HG03342 (cell line): ENCODE data around the gene GARNL3.

Experiments used
- ATAC-seq: cut with Tn5 transposase; IDR thresholded peaks from one replicate; pipeline ENCODE4 v1.9.1; 2021; ENCODE audit warnings: mild to moderate bottlenecking, moderate library complexity; ENCODE audit not compliant: unreplicated experiment

GARNL3 gene

GRCh38 chr9:127347831-127348776 is 83.5 kb downstream of the GARNL3 start:
- ATAC-seq, result no peak

- ATAC-seq, result no peak
These were observed 85.0 kb downstream of the GARNL3 start for GRCh38 chr9:127349483-127350113.

GRCh38 chr9:127351182-127352166 is 86.9 kb downstream of the GARNL3 start:
- no peak for ATAC-seq

GRCh38 chr9:127353882-127354281 is 89.3 kb downstream of the GARNL3 start:
- ATAC-seq, result no peak

GRCh38 chr9:127356906-127357305 is 92.3 kb downstream of the GARNL3 start:
- ATAC-seq, result no peak

- ATAC-seq, result no peak
These were observed 93.5 kb downstream of the GARNL3 start for GRCh38 chr9:127358023-127358535.

GRCh38 chr9:127358770-127359169 is 94.2 kb downstream of the GARNL3 start:
- no peak for ATAC-seq

- no peak for ATAC-seq
These were observed 95.7 kb downstream of the GARNL3 start for GRCh38 chr9:127360250-127360649.

GRCh38 chr9:127360829-127361228 is 96.3 kb downstream of the GARNL3 start:
- no peak for ATAC-seq

GRCh38 chr9:127361561-127361960 is 97.0 kb downstream of the GARNL3 start:
- no peak for ATAC-seq

GRCh38 chr9:127362829-127363228 is 98.3 kb downstream of the GARNL3 start:
- no peak for ATAC-seq

- ATAC-seq, result no peak
These were observed 100.9 kb downstream of the GARNL3 start for GRCh38 chr9:127365461-127365860.

GRCh38 chr9:127366594-127366993 is 102.0 kb downstream of the GARNL3 start:
- no peak for ATAC-seq

- ATAC-seq, result no peak
These were observed 104.4 kb downstream of the GARNL3 start for GRCh38 chr9:127368852-127369402.

- ATAC-seq, result no peak
These were observed 104.9 kb downstream of the GARNL3 start for GRCh38 chr9:127369428-127369827.

- ATAC-seq, result no peak
These were observed 105.6 kb downstream of the GARNL3 start for GRCh38 chr9:127370147-127370579.

GRCh38 chr9:127370672-127371648 is 106.4 kb downstream of the GARNL3 start:
- no peak for ATAC-seq

GRCh38 chr9:127380479-127380878 is 115.9 kb downstream of the GARNL3 start:
- ATAC-seq, result no peak

- ATAC-seq, result no peak
These were observed 118.0 kb downstream of the GARNL3 start for GRCh38 chr9:127382541-127382940.
